Measurements from ENCODE around the gene ZNF19.

ZNF19 gene

GRCh38 chr16:71484006-71484893, 4.9 kb downstream of the ZNF19 start:
- peak; percentile 95 for FAIRE-seq

- no peak for FAIRE-seq
These were observed 6.6 kb downstream of the ZNF19 start for GRCh38 chr16:71482569-71482968.

GRCh38 chr16:71480956-71481355, 8.2 kb downstream of the ZNF19 start:
- FAIRE-seq: no peak

- FAIRE-seq: peak; percentile 15
These were observed 9.7 kb downstream of the ZNF19 start for GRCh38 chr16:71479420-71479819.

GRCh38 chr16:71476457-71477124, 12.5 kb downstream of the ZNF19 start:
- FAIRE-seq: no peak

GRCh38 chr16:71474864-71475263, 14.3 kb downstream of the ZNF19 start:
- FAIRE-seq: no peak

- FAIRE-seq: no peak
These were observed 15.2 kb downstream of the ZNF19 start for GRCh38 chr16:71473891-71474290.

GRCh38 chr16:71472931-71473330, 16.2 kb downstream of the ZNF19 start:
- no peak for FAIRE-seq

GRCh38 chr16:71472051-71472450, 17.1 kb downstream of the ZNF19 start:
- FAIRE-seq: no peak

GRCh38 chr16:71467810-71468209, 21.3 kb downstream of the ZNF19 start:
- no peak for FAIRE-seq

GRCh38 chr16:71464231-71464630, 24.9 kb downstream of the ZNF19 start:
- FAIRE-seq: no peak

- no peak for FAIRE-seq
These were observed 27.2 kb downstream of the ZNF19 start, which contains the start of gene ZNF23 for GRCh38 chr16:71461686-71462648. ZNF23 (minus strand) TSS chr16:71462247; CDS start chr16:71456796, 5,451 bp downstream.

GRCh38 chr16:71460941-71461340, 28.2 kb downstream of the ZNF19 start:
- no peak for FAIRE-seq

GRCh38 chr16:71460236-71460635, 28.9 kb downstream of the ZNF19 start:
- FAIRE-seq: no peak

- FAIRE-seq: no peak
These were observed 29.6 kb downstream of the ZNF19 start for GRCh38 chr16:71459510-71459909.

- FAIRE-seq: no peak
These were observed 32.3 kb downstream of the ZNF19 start for GRCh38 chr16:71456801-71457200.

GRCh38 chr16:71453036-71453435, 36.1 kb downstream of the ZNF19 start:
- FAIRE-seq: no peak

GRCh38 chr16:71449020-71449419, 40.1 kb downstream of the ZNF19 start:
- FAIRE-seq: no peak

- no peak for FAIRE-seq
These were observed 40.8 kb downstream of the ZNF19 start for GRCh38 chr16:71448274-71448866.

- no peak for FAIRE-seq
These were observed 45.4 kb downstream of the ZNF19 start for GRCh38 chr16:71443714-71444113.

- no peak for FAIRE-seq
These were observed 47.1 kb downstream of the ZNF19 start, which contains the start of gene TLE7 for GRCh38 chr16:71442051-71442440. TLE7 (minus strand) TSS chr16:71442054; CDS start chr16:71433324, 8,730 bp downstream.

GRCh38 chr16:71441348-71442050, 47.6 kb downstream of the ZNF19 start:
- no peak for FAIRE-seq
